ENCODE results near the gene ANKRD28. TPM values are rescaled to one million over a fixed set of nuclear protein-coding genes. Genes with fewer than 3 reads are reported as not detected.

ANKRD28 gene
- total RNA-seq, 3 donors from 2014 or later = 80.8 to 99.2 (median 89.8) TPM

- intact Hi-C loops (cut with DNase I; ENCODE audit: low total_unique reads) = no loop called here
- Histone ChIP-seq H3K4me1 (no peaks in the 10 kb centered on the region), H3K27ac (no peak overlapping the region), H3K36me3 (no peaks in the 10 kb centered on the region), H3K27me3 (no peaks in the 10 kb centered on the region), H3K4me3 (no peak overlapping the region), H3K9me3 (no peaks in the 10 kb centered on the region)
- TF ChIP-seq POLR2AphosphoS5 (IDR thresholded peaks at IDR 0.05) (no peak), CTCF (IDR thresholded peaks at IDR 0.05) (no peak), POLR2A (IDR thresholded peaks at IDR 0.05) (no peak)
- no peak for DNase-seq (ENCODE audit: low spot score in 2 of 2)
Observed at GRCh38 chr3:15726043-15726442, 71.7 kb downstream of the ANKRD28 start.

GRCh38 chr3:15724446-15724845 is 73.3 kb downstream of the ANKRD28 start:
- intact Hi-C loops (cut with DNase I; ENCODE audit: low total_unique reads) = no loop called here
- no peaks in the 10 kb centered on the region for H3K36me3 ChIP-seq
- TF ChIP-seq POLR2A (IDR thresholded peaks at IDR 0.05) = no peak
- no peak for TF ChIP-seq CTCF (IDR thresholded peaks at IDR 0.05)
- no peak for TF ChIP-seq POLR2AphosphoS5 (IDR thresholded peaks at IDR 0.05)
- no peaks in the 10 kb centered on the region for H3K27me3 ChIP-seq
- no peak overlapping the region for H3K4me3 ChIP-seq
- H3K9me3 ChIP-seq = no peaks in the 10 kb centered on the region
- no peak overlapping the region for H3K27ac ChIP-seq
- DNase-seq (ENCODE audit: low spot score in 2 of 2) = no peak
- no peaks in the 10 kb centered on the region for H3K4me1 ChIP-seq

GRCh38 chr3:15723624-15723884 is 74.2 kb downstream of the ANKRD28 start:
- Histone ChIP-seq H3K9me3 (no peaks in the 10 kb centered on the region), H3K27ac (no peak overlapping the region), H3K27me3 (no peaks in the 10 kb centered on the region), H3K4me1 (no peaks in the 10 kb centered on the region), H3K4me3 (no peak overlapping the region), H3K36me3 (no peaks in the 10 kb centered on the region)
- TF ChIP-seq POLR2A (IDR thresholded peaks at IDR 0.05) = no peak
- TF ChIP-seq POLR2AphosphoS5 (IDR thresholded peaks at IDR 0.05) = no peak
- no peak for TF ChIP-seq CTCF (IDR thresholded peaks at IDR 0.05)
- intact Hi-C loops (cut with DNase I; ENCODE audit: low total_unique reads) = no loop called here
- DNase-seq (ENCODE audit: low spot score in 2 of 2) = no peak

GRCh38 chr3:15722877-15723623 is 74.7 kb downstream of the ANKRD28 start:
- Histone ChIP-seq H3K36me3 (no peaks in the 10 kb centered on the region), H3K27me3 (no peaks in the 10 kb centered on the region), H3K4me3 (no peak overlapping the region), H3K4me1 (no peaks in the 10 kb centered on the region), H3K9me3 (no peaks in the 10 kb centered on the region), H3K27ac (no peak overlapping the region)
- TF ChIP-seq CTCF (IDR thresholded peaks at IDR 0.05) = no peak
- no peak for DNase-seq (ENCODE audit: low spot score in 2 of 2)
- intact Hi-C loops (cut with DNase I; ENCODE audit: low total_unique reads) = no loop called here

- intact Hi-C loops (cut with DNase I; ENCODE audit: low total_unique reads) = no loop called here
Observed at GRCh38 chr3:15716178-15716577, 81.6 kb downstream of the ANKRD28 start.

More at GRCh38 chr3:15716178-15716577, 81.6 kb downstream of the ANKRD28 start:
- H3K9me3 ChIP-seq = no peaks in the 10 kb centered on the region
- no peak overlapping the region for H3K4me3 ChIP-seq
- H3K4me1 ChIP-seq = no peaks in the 10 kb centered on the region
- no peaks in the 10 kb centered on the region for H3K36me3 ChIP-seq
- H3K27ac ChIP-seq = no peak overlapping the region
- TF ChIP-seq CTCF (IDR thresholded peaks at IDR 0.05) (no peak), POLR2AphosphoS5 (IDR thresholded peaks at IDR 0.05) (no peak), POLR2A (IDR thresholded peaks at IDR 0.05) (no peak)
- H3K27me3 ChIP-seq = no peaks in the 10 kb centered on the region
- DNase-seq (ENCODE audit: low spot score in 2 of 2) = no peak

All from breast epithelium (tissue), 4 donors.